IPS DF 4.7 (cell line): ENCODE results near the gene RFTN1.

Experiments
- DNase-seq: peaks from one replicate; pipeline ENCODE4 v3.0.0-alpha.2; 2013; ENCODE audit warnings: low spot score; ENCODE audit errors: extremely low read depth

The RFTN1 gene

DNA sequence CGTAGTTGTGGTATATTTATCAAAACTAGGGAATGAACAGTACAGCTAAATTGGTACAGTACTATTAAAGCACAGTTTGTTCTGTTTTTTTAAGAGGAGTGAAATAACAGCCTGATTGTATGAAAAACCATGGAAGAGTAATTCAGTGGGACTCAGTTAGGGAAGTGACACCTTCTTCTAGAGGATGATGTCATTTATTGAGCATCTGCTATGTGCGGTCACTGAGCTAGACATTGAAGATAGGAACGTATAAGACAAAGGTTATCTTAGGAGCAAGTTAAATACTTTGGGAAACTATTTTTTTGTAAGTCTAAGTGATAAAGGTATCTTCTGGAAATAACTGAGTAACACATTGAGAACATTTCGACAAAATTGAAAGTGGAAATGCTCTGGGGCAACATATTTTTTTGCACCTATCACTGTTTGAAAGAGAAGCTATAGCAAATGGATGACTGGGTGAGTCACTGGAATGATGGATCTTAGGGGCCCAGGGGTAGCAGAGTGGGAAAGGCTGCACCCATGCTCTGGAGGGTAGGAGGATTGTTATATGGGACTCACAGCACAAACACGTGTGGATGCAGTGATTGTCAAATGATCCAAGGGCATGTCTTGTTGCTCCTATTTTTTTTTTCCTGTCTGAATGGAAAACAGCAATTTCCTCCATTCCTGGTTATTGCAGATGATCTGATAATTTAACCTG, 205.5 kb downstream of the RFTN1 start:
- DNase-seq: no peak

DNA sequence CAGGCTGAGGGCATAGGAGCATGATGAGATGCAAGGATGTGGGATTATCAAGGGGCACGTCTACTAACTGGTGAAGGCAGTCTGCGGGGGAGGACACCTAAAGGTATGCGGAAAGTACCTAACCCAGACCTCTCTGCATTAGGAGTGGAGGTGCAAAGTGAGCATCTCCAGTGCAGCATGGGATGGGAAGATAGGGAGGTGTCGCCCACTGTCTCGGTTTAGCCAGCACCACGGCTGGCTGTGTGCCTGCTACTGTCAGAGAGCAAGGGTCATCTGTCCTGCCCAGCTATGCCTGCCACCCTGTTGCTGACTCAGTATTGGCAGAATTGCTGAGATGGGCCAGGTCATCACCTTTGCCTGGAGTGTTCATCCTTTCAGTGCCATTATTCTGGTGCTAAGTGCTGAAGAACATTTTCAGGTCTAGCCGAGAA, 208.4 kb downstream of the RFTN1 start:
- no peak for DNase-seq

DNA sequence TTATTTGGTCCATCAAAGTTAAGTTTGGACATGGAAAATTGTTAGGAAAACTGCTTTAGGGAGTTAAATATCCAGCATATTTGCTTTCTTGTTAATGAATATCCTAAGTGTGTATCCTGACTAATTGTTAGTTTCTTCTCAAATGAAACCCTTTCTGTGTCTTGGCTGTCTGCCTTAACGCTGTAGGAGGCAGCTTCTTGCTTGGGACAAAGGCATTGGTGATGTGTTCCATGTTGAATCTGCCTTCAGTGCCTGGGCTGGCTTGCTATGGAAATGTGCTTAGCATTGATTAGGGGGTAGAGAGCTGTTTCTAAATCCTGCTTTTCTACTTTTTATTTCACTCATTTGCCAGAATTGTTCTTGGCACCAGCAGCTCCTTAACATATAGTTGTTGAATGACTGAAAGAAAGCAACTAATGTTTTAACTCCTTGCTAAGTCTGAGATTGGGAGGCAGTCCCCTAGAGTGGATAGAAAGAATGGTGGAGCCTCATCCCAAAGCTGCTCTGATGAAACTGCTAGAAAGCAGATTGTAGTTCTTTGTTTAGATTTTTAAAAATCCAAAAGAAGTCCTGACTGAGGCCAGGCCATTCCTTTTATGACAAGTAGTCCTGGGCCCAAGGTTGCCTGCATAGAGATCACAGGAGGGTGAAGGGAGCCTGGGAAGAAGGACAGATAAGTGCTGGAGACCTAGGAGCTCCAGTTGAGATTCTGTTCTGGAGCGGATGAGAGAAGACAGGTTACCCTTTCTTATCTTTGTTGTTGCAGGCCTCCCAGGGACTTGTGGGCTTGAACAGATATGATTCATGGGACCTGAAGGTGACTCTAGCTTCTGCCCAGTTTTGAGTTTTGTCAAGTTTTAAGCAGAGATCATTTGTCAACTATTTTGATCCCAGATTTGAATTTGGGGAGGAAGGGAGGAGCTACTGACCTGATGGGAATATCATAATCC, 209.2 kb downstream of the RFTN1 start:
- no peak for DNase-seq

- DNase-seq: no peak
These were observed 210.4 kb downstream of the RFTN1 start for GRCh38 chr3:16303037-16303575.

DNA sequence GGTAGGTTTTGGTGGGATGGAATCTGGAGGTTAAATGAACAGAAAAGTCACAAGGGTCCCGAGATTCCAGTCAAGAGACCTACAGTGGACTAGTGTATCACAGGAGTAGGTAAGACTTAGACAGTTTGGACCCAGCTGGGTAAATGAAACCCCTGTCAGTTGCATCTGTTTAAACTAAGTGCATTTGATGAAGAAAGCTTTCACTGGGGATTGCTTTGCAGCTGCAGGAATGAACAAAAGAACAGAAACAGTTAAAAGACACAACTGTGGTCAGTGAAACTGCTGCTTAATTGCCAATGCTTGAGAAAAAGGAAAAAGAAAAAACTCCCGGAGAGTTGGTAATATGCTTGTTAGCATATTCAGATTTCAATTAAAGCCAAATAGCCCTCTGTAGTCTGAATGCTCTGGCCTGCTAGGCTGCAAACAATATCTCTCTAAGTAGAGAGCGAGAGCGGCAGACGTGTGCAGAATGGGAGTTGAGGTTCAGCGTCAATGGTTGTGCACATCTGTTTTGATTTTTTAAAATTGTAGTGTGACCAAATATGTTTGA, 211.3 kb downstream of the RFTN1 start:
- no peak for DNase-seq

- DNase-seq: no peak
These were observed 212.0 kb downstream of the RFTN1 start for GRCh38 chr3:16301507-16301906.

DNA sequence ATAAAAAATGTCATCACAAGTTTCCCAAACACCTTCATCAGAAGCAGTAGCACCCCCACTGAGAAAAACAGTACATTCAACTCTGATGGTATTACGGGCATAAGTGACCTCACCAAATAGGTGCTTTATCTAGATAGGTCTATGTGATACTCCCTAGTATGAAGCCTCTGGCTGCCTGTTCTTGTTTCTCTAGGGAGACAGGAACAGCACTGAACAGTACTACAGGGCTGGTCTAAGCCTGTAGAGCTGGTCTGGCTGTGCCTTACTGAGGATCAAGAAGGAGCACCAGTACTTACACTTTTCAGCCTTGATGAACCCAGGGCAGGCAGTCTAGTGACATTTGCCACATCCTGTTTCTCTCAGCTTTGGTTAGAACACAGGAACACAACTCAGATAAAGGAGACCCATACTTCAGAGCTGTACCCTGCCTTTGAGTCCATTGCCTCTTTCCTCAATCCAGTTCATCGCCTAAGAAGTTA, 212.6 kb downstream of the RFTN1 start:
- DNase-seq: no peak

- no peak for DNase-seq
These were observed 213.2 kb downstream of the RFTN1 start for GRCh38 chr3:16300307-16300706.

GRCh38 chr3:16299746-16300145, 213.8 kb downstream of the RFTN1 start:
- no peak for DNase-seq

- DNase-seq: no peak
These were observed 214.6 kb downstream of the RFTN1 start for GRCh38 chr3:16298891-16299290.

DNA sequence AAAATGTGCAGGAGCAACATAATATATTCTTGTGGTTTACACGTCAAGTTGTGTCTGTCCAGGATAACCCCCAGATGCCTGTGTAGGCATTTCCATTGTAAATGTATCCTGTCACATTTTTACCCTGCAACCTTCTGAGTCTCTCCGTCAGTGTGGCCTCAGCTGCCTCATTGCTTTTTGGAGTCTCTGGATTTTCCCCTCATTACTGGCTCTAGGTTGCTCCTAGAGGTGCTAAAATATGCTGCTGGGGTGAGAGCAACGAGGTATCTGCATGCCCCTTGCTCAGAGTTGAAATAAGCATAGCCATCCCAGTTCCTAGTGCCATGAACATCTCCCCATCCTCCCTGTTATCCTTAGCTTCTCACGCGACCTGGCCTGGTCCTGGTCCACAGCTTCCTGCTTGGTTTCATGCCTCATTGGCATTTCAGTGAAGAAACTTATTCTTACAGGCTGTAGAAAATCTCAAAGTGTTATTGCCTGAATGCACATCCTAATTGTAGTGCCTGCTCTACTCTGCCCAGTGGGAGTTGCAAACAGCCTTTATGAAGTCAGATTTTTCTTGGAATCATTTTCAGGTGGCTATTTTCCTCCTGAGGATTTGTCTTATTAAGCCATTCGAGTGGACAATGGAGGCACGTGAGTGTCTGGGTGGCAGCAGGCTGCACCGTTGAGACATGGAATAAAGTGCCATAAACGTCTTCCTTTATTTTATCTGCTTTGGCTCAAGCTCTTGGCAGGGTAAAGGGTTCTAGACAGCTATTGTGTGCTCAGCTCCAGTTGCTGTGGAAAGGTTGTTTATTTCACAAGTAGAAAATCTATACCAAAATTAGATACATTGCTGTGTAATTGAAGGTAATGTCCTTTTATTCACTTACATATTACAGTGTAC, 215.3 kb downstream of the RFTN1 start:
- DNase-seq: no peak

GRCh38 chr3:16295298-16295890, 218.1 kb downstream of the RFTN1 start:
- DNase-seq: no peak

- no peak for DNase-seq
These were observed 218.7 kb downstream of the RFTN1 start for GRCh38 chr3:16294844-16295243.

DNA sequence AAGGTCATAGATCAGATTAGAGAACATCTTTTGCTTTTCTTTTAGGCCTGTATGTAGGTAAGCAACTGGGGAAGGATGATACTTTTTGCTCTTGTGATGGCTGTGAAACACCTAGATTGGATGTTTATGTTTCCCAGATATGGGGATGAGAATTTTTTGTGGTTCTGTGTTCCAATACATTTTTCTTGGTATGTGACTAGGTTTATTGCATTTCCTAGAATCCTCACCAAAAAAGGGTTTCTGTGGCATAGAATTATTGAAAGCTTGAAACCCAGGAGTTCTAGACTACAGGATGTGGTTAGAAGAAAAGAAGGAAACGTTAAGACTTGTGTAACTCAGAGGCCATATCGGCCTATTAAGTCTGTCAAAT, 222.7 kb downstream of the RFTN1 start:
- no peak for DNase-seq

DNA sequence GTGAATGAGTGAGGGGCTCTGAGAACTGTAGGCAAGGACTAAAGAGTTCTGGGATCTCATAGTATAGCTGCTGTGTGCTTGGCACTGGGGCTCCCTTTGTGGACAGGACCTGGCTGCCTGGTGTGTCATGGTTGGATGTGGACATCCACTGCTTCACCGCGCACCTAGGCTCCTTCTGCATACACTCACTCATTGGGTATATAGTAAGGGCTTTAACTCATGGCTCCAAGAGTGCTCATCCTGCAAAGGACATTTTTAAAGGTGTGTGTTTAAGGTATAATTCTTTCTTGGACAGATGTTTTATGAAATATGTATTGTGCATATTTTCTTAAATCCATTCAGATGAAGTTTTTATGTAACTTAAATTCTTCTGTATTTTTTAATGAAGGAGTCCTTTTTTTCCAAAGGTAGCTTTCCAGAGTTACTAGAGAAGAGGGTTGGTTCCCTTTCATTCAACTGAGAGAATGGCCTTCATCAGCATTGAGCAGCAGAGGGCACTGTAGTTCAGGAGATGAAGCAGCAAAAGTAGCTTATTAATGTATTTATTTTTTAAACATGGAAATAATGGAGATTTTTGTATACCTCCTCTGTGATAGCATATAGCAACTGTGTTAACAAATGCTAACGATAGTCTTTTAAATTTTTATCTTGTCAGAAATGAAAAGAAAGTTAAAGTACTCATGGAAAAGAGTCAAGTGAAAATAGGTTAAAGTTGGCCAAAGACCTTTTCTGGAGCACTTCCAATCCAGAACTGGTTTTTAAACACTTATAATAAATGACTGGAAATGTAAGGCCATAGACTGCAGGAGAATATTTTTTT, 223.3 kb downstream of the RFTN1 start:
- no peak for DNase-seq

GRCh38 chr3:16289144-16289889, 224.2 kb downstream of the RFTN1 start:
- no peak for DNase-seq

DNA sequence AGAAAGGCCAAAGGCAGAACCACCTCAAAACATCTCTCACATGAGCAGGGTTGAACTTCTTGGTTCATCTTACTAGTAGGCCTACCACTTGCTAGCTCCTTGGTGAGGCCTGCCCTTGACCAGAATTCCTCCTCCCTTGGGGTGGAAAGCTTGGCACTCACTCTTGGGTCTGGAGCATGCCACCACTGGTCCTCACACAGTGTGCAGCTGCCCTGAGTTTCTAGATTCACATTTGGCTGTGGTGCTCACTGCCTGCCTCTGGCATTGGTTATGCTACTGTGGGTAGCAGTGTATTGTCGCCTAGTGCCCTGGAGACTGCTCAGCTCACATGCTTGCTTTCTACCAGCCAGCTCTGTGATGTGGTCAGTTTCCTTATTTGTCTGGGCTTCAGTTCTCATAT, 224.8 kb downstream of the RFTN1 start:
- no peak for DNase-seq

GRCh38 chr3:16286751-16287543, 226.6 kb downstream of the RFTN1 start:
- DNase-seq: no peak
